Measurements from ENCODE around the gene IKZF2.

GRCh38 chr2:212957624-212958023 lies 193.8 kb downstream of the IKZF2 start:
- TF ChIP-seq EZH2phosphoT487 (IDR thresholded peaks at IDR 0.05; ENCODE audit: borderline replicate concordance): no peak
- TF ChIP-seq CTCF (conservative IDR thresholded peaks at IDR 0.05; ENCODE audit: low read length): no peak
